Measurements from ENCODE around the gene NMRK1. TPM values are rescaled to one million over a fixed set of nuclear protein-coding genes. Genes with fewer than 3 reads are reported as not detected.

Gene NMRK1
- polyA plus RNA-seq, 1 donor from 2014 or later = 12.9 TPM

GRCh38 chr9:75104607-75105006 lies 16.7 kb upstream of the NMRK1 start:
- Histone ChIP-seq H2AFZ (ENCODE audit: low read depth, low read length) (no peak overlapping the region), H3K36me3 (ENCODE audit: insufficient read depth, low read length) (no peaks in the 10 kb centered on the region), H3F3A (ENCODE audit: insufficient read depth, low read length, poor library complexity, severe bottlenecking) (no peaks in the 10 kb centered on the region), H3K4me2 (ENCODE audit: low read length) (no peak overlapping the region), H3K27me3 (ENCODE audit: insufficient read depth, low read depth, low read length) (no peaks in the 10 kb centered on the region), H4K20me1 (ENCODE audit: insufficient read depth) (no peaks in the 10 kb centered on the region), H3K27ac (ENCODE audit: low read length) (no peak overlapping the region), H3K4me3 (ENCODE audit: low read length) (no peak overlapping the region), H3K9ac (ENCODE audit: low read length) (no peak overlapping the region), H3K9me2 (ENCODE audit: insufficient read depth, low read length) (no peaks in the 10 kb centered on the region), H3K79me2 (replicated peaks; ENCODE audit: insufficient read depth, low read length) (no peaks in the 10 kb centered on the region), H3K9me3 (ENCODE audit: low read length) (no peaks in the 10 kb centered on the region)
- TF ChIP-seq, protein P1, sequence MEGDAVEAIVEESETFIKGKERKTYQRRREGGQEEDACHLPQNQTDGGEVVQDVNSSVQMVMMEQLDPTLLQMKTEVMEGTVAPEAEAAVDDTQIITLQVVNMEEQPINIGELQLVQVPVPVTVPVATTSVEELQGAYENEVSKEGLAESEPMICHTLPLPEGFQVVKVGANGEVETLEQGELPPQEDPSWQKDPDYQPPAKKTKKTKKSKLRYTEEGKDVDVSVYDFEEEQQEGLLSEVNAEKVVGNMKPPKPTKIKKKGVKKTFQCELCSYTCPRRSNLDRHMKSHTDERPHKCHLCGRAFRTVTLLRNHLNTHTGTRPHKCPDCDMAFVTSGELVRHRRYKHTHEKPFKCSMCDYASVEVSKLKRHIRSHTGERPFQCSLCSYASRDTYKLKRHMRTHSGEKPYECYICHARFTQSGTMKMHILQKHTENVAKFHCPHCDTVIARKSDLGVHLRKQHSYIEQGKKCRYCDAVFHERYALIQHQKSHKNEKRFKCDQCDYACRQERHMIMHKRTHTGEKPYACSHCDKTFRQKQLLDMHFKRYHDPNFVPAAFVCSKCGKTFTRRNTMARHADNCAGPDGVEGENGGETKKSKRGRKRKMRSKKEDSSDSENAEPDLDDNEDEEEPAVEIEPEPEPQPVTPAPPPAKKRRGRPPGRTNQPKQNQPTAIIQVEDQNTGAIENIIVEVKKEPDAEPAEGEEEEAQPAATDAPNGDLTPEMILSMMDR (IDR thresholded peaks at IDR 0.05; ENCODE audit: poor library complexity, severe bottlenecking) = no peak
- TF ChIP-seq SMC3 (conservative IDR thresholded peaks at IDR 0.05; ENCODE audit: poor library complexity) = no peak
- TF ChIP-seq TAF1 (IDR thresholded peaks at IDR 0.05; ENCODE audit: low read depth) = no peak
- TF ChIP-seq MXI1 (conservative IDR thresholded peaks at IDR 0.05; ENCODE audit: poor library complexity, severe bottlenecking) = no peak
- no peak for TF ChIP-seq RAD21 (conservative IDR thresholded peaks at IDR 0.05)
- TF ChIP-seq POLR2AphosphoS5 (IDR thresholded peaks at IDR 0.05) = no peak
- no peak for TF ChIP-seq EP300 (conservative IDR thresholded peaks at IDR 0.05; ENCODE audit: poor library complexity, severe bottlenecking)
- TF ChIP-seq EZH2 (IDR thresholded peaks at IDR 0.05; ENCODE audit: borderline replicate concordance, insufficient read depth, low read length, poor library complexity, severe bottlenecking) = no peak
- no peak for TF ChIP-seq REST (IDR thresholded peaks at IDR 0.05; ENCODE audit: borderline replicate concordance)

DNA sequence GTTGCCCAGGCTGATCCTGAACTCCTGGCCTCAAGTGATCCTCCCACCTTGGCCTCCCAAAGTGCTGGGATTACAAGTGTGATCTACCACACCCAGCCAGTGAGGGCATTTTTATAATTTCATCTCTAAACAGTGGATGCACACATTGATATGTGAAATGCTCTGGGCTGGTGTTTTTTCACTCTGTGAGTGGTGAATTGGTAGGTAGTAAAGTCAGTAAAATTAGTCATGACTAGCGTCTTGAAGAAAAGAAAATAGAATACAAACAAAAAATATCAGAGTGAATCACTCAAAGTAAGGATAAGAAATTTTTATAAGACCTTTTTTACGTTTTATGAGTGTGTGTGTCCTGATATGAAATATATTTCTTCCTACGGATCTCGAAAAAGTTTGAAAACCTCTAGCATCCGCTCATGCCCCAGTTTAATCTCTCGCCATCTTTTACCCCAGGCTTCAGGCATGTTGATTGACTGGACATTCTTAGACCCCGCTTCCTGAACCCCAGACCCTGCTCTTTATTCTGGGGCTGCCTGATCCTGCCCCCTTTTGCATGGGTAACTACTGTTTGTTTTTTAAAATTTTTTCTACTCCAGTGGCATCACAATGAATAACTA lies 14.3 kb upstream of the NMRK1 start:
- TF ChIP-seq, protein P1 (IDR thresholded peaks at IDR 0.05; ENCODE audit: poor library complexity, severe bottlenecking) = no peak
- TF ChIP-seq RAD21 (conservative IDR thresholded peaks at IDR 0.05) (no peak), MXI1 (conservative IDR thresholded peaks at IDR 0.05; ENCODE audit: poor library complexity, severe bottlenecking) (no peak), SMC3 (conservative IDR thresholded peaks at IDR 0.05; ENCODE audit: poor library complexity) (no peak), POLR2AphosphoS5 (IDR thresholded peaks at IDR 0.05) (no peak), REST (IDR thresholded peaks at IDR 0.05; ENCODE audit: borderline replicate concordance) (no peak), TAF1 (IDR thresholded peaks at IDR 0.05; ENCODE audit: low read depth) (no peak), EZH2 (IDR thresholded peaks at IDR 0.05; ENCODE audit: borderline replicate concordance, insufficient read depth, low read length, poor library complexity, severe bottlenecking) (no peak), EP300 (conservative IDR thresholded peaks at IDR 0.05; ENCODE audit: poor library complexity, severe bottlenecking) (no peak)
- no peaks in the 10 kb centered on the region for H4K20me1 ChIP-seq (ENCODE audit: insufficient read depth)

More for the DNA sequence above, 14.3 kb upstream of the NMRK1 start:
- H3K27ac ChIP-seq (ENCODE audit: low read length) = no peak overlapping the region
- H3K9ac ChIP-seq (ENCODE audit: low read length) = no peak overlapping the region
- no peak overlapping the region for H2AFZ ChIP-seq (ENCODE audit: low read depth, low read length)
- no peaks in the 10 kb centered on the region for H3K9me2 ChIP-seq (ENCODE audit: insufficient read depth, low read length)
- no peak overlapping the region for H3K4me3 ChIP-seq (ENCODE audit: low read length)
- no peaks in the 10 kb centered on the region for H3K9me3 ChIP-seq (ENCODE audit: low read length)
- no peaks in the 10 kb centered on the region for H3F3A ChIP-seq (ENCODE audit: insufficient read depth, low read length, poor library complexity, severe bottlenecking)
- no peaks in the 10 kb centered on the region for H3K36me3 ChIP-seq (ENCODE audit: insufficient read depth, low read length)
- H3K27me3 ChIP-seq (ENCODE audit: insufficient read depth, low read depth, low read length) = no peaks in the 10 kb centered on the region
- H3K4me2 ChIP-seq (ENCODE audit: low read length) = no peak overlapping the region
- no peaks in the 10 kb centered on the region for H3K79me2 ChIP-seq (replicated peaks; ENCODE audit: insufficient read depth, low read length)
